GM10248 (cell line): ENCODE results near the gene PCSK5.
"Not testable (repeated sequence)": the region's sequence is repeated elsewhere in the genome, so short reads cannot be mapped to it uniquely, and the experiment has no call there.

Source experiments
- CTCF ChIA-PET: fragments of 300-600 bp; sonication (Branson Sonifier 250); formaldehyde crosslinking; extraction: SDS; loops from one replicate; lab custom pipeline; 2021; ENCODE audit warnings: antibody characterized with exemption; lab: Yijun Ruan, JAX
- POLR2A ChIA-PET: fragments of 350-650 bp; sonication (Branson Sonifier 250); formaldehyde crosslinking; extraction: SDS; loops from one replicate; lab custom pipeline; 2020; ENCODE audit warnings: antibody characterized with exemption; lab: Yijun Ruan, JAX
- DNase-seq: peaks from one replicate; pipeline ENCODE4 v3.0.0; 2012; ENCODE audit errors: extremely low spot score
- TF ChIP-seq, protein P1 (sequence below): IDR thresholded peaks from 2 replicates; pipeline ENCODE4 v1.5.1; 2012; ENCODE audit warnings: mild to moderate bottlenecking, low read depth; ENCODE audit errors: extremely low read depth, missing control alignments, control extremely low read depth

The PCSK5 gene

DNA sequence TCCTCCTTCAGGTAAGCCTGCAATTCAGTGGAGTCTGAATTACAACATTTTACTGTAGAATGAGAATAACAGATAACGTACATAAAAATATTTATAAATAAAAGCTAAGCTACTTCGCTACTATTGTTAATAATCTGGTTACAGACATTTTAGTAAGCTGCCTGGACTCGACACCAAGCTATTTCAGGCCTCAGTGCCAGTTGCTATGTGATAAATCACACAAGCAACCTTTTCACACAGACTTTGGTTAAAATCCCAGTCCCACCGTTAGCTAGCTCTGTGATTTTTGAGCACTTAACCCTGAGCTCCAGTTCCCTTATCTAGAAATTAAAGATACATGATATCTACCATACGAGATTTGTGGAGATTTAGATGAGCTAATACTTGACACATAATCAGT is 403.8 kb downstream of the PCSK5 start:
- no peak for DNase-seq
- ChIA-PET POLR2A (no interaction called here), CTCF (interaction anchor here (1.4 to 5.3 kb wide), 2 partner anchors 8 to 389 kb away, joined by 3 to 43 read pairs; no protein-coding TSS in a partner anchor)
- TF ChIP-seq, protein P1, sequence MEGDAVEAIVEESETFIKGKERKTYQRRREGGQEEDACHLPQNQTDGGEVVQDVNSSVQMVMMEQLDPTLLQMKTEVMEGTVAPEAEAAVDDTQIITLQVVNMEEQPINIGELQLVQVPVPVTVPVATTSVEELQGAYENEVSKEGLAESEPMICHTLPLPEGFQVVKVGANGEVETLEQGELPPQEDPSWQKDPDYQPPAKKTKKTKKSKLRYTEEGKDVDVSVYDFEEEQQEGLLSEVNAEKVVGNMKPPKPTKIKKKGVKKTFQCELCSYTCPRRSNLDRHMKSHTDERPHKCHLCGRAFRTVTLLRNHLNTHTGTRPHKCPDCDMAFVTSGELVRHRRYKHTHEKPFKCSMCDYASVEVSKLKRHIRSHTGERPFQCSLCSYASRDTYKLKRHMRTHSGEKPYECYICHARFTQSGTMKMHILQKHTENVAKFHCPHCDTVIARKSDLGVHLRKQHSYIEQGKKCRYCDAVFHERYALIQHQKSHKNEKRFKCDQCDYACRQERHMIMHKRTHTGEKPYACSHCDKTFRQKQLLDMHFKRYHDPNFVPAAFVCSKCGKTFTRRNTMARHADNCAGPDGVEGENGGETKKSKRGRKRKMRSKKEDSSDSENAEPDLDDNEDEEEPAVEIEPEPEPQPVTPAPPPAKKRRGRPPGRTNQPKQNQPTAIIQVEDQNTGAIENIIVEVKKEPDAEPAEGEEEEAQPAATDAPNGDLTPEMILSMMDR, result no peak

DNA sequence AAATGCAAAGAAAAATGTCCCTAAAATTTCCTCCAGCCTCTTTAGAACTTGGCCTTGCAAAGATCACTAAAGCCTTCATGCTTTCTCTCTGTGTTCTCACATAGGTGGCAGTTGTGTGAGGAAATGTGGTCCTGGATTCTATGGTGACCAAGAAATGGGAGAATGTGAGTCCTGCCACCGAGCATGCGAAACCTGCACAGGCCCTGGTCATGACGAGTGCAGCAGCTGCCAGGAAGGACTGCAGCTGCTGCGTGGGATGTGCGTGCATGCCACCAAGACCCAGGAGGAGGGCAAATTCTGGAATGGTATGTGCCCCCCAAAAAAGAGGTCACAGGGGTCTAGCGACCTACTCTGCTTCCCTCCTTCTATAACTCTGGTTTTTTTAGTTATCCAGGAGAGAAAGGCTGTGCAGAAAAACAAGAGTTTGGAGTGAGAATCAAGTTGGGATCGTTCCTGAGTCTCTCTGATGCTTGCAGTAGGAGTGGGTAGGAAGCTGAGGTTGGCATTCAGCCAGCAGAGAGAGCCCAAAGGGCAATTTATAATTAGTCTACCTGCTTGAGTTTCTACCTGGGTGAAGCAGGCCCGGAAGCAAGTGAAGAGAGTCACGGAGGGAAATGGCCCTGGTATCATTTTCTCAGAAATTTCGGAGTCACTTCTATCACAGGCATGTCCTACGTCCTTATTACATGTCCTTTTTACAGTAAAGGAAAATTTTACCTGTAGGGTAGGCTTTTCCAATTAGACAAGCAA is 406.3 kb downstream of the PCSK5 start:
- no peak for DNase-seq
- ChIA-PET CTCF (interaction anchor here (0.6 to 2.1 kb wide), 6 partner anchors 8 to 1031 kb away, joined by 3 to 5 read pairs (median 3); no protein-coding TSS in a partner anchor), POLR2A (no interaction called here)
- TF ChIP-seq, protein P1, result no peak

DNA sequence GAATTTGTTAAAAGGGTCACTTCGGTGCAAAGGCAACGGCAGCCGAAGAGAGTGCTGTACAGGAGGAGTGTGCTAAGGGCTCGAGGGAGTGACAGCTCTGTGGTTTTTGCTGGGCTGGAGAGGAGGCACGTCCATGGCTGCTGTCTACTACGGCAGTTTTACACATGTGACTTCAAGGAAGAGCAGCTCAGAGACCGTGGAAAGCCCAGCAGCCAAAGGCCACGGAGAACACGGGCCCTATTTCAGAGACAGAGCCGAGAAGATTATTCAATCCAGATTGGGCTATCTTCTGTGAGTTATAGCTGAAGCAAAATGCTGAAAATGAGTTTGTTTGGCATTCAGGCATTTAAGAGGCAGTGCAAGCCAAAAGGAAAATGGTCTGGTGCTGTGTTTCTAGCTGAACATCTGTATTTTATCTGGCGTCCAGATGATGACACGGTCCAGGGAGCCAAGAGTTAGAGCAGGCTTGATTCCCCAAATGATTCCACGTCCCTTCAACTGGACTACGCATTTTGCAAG is 407.3 kb downstream of the PCSK5 start:
- ChIA-PET POLR2A (no interaction called here), CTCF (interaction anchor here (1.0 to 2.1 kb wide), 4 partner anchors 9 to 1112 kb away, joined by 3 to 5 read pairs (median 3); no protein-coding TSS in a partner anchor)
- TF ChIP-seq, protein P1, result no peak
- no peak for DNase-seq

DNA sequence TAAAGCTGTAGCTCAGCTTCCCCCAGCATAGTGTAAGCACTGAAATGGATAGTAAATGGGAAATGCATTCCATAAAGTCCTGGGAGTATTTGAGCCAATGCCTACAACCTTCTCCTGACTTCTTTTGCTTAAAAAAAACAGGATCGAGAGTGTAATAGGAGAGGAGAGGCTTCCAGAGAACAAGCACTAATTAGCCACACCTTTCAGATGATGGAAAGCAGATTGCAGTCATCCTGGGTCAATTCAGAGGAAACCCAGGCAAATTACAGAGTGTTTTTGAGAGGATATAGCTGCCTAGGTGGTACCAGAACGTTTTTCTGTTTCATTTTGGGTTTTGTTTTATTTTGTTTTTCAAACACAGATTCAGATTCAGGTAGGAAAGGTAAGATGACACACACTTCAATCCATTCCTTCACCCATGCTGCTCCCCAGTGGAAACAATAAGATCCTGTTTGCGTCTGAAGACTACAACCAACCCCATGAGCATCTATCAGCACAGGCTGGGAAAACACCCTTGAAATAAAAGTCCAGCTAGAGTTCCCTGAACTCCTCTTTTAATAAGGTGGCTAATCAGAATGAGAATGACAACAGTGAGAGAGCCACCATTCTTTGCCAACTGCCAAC is 408.2 kb downstream of the PCSK5 start:
- POLR2A ChIA-PET, result no interaction called here
- no peak for DNase-seq
- CTCF ChIA-PET, result interaction anchor here (1.1 to 4.2 kb wide), 3 partner anchors 9 to 1113 kb away, joined by 3 to 17 read pairs (median 5); no protein-coding TSS in a partner anchor
- TF ChIP-seq, protein P1, result no peak

DNA sequence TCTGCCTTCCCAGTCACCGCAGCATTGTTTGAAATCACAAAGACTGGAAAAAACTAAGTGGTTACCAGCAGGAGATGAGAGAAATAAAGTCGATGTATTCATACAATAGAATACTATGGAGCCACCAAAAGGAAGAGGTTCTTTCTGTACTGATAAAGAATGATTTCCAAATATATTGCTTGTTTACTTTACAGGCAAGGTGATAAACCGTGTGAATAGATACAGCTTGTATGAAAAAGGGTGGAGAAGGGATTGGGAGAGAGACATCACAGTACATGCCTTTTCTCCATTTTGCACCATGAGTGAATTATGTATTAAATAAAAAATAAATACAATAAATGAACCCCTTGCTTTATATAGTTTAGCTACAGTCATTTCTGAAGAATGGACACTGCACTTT is 412.1 kb downstream of the PCSK5 start:
- POLR2A ChIA-PET, result no interaction called here
- CTCF ChIA-PET, result interaction anchor here (0.7 to 4.2 kb wide), 22 partner anchors 10 to 1101 kb away, joined by 3 to 43 read pairs (median 4); no protein-coding TSS in a partner anchor
- DNase-seq, result no peak
- TF ChIP-seq, protein P1, result no peak

DNA sequence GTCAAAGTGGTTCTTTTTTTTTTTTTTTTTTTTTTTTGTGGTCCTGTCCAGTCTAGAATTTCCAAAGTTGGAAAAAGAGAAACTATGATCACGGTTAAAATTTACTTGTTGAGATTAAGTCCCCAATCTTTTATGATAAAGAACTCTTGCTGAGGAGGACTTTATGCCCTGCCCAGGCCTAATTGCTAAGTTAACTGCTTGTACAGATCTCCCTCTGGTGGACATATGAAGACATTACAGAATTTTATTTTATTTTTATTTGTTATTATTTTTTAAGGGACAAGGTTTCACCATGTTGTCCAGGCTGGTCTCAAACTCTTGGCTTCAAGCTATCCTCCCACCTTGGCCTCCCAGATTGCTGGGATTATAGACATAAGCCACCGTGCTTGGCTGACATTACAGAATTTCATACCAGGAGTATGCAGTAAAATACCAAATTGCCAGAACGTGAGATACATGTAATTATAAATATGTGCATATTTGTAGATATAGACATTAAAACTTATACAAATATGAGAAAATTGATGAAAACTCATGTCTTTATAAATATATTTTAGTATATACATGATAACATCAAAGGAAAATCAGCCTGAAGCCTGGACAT is 412.6 kb downstream of the PCSK5 start:
- TF ChIP-seq, protein P1, result peak; percentile 38
- peak; percentile 52 for DNase-seq
- ChIA-PET POLR2A (no interaction called here), CTCF (interaction anchor here (0.7 to 4.2 kb wide), 17 partner anchors 9 to 1101 kb away, joined by 3 to 43 read pairs (median 4); no protein-coding TSS in a partner anchor)

DNA sequence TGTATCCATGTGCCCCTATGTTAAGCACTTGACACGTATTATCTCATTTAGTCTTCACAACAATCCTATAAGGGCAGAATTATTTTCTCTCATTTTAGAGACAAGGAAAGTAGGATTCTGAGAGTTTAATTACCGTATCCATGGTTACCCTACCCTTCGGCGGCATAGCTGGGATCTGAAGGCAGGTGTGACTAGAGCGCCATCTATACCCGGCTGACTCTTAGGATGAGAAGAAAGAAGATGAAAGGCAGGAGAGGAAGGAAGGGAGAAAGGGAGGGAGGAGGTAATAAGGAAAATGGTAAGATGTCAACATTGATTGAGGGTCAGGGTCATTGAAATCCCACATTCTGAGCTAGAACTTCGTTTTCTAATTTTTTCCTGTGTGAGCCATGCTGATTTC is 416.6 kb downstream of the PCSK5 start:
- DNase-seq, POLR2A ChIA-PET: not testable (repeated sequence)
- CTCF ChIA-PET, result interaction anchor here (1.0 to 2.0 kb wide), 4 partner anchors 11 to 398 kb away, joined by 3 to 5 read pairs (median 3); no protein-coding TSS in a partner anchor
